Kasumi-1 (cell line): Measurements from ENCODE around the gene DNAJB9.
"Not testable (repeated sequence)": the region's sequence is repeated elsewhere in the genome, so short reads cannot be mapped to it uniquely, and the experiment has no call there.

Source experiments
- DNase-seq, 2 experiments: peaks; one replicate each; lab custom pipeline; 2025; lab: John Stamatoyannopoulos, UW

The DNAJB9 gene

GRCh38 chr7:108569381-108570145, at the start of gene DNAJB9, which contains the start of gene THAP5:
Gene DNAJB9, plus strand, starts transcription at chr7:108569874. Its CDS starts 1,853 bp downstream, at chr7:108571727.
Gene THAP5, minus strand, starts transcription at chr7:108569706. Its CDS starts 137 bp downstream, at chr7:108569569.
- DNase-seq = peak; percentile 97 to 98

GRCh38 chr7:108522780-108523179, 46.9 kb upstream of the DNAJB9 start:
- no peak for DNase-seq

GRCh38 chr7:108525327-108525984, 44.2 kb upstream of the DNAJB9 start:
- DNase-seq = peak; percentile 86 to 87

GRCh38 chr7:108525985-108526767, 43.5 kb upstream of the DNAJB9 start, which contains the start of gene PNPLA8:
Gene PNPLA8, minus strand, starts transcription at chr7:108526135. Its CDS starts 10,644 bp downstream, at chr7:108515491.
- DNase-seq = peak; percentile 98 to 99

GRCh38 chr7:108526768-108527017, 43.0 kb upstream of the DNAJB9 start:
- no peak for DNase-seq

- DNase-seq = no peak
These were observed 41.4 kb upstream of the DNAJB9 start for GRCh38 chr7:108528183-108528712.

- DNase-seq = no peak
These were observed 40.3 kb upstream of the DNAJB9 start for GRCh38 chr7:108529341-108529740.

GRCh38 chr7:108533712-108534111, 36.0 kb upstream of the DNAJB9 start:
- DNase-seq = no peak

- DNase-seq = no peak
These were observed 34.4 kb upstream of the DNAJB9 start for GRCh38 chr7:108535257-108535656.

- DNase-seq = no peak
These were observed 33.9 kb upstream of the DNAJB9 start for GRCh38 chr7:108535744-108536143.

GRCh38 chr7:108537229-108537628, 32.4 kb upstream of the DNAJB9 start:
- DNase-seq = no peak

- not testable (repeated sequence) for DNase-seq
These were observed 31.4 kb upstream of the DNAJB9 start for GRCh38 chr7:108538236-108538635.

GRCh38 chr7:108538685-108539084, 31.0 kb upstream of the DNAJB9 start:
- not testable (repeated sequence) for DNase-seq

GRCh38 chr7:108541478-108541877, 28.2 kb upstream of the DNAJB9 start:
- DNase-seq = no peak

- not testable (repeated sequence) for DNase-seq
These were observed 21.4 kb upstream of the DNAJB9 start for GRCh38 chr7:108548141-108548896.

GRCh38 chr7:108556665-108557064, 13.0 kb upstream of the DNAJB9 start:
- not testable (repeated sequence) for DNase-seq

- DNase-seq = no peak
These were observed 12.5 kb upstream of the DNAJB9 start for GRCh38 chr7:108557191-108557590.

- DNase-seq = no peak
These were observed 12.1 kb upstream of the DNAJB9 start for GRCh38 chr7:108557617-108558016.

GRCh38 chr7:108559253-108559652, 10.4 kb upstream of the DNAJB9 start:
- no peak for DNase-seq

- DNase-seq = no peak
These were observed 8.5 kb upstream of the DNAJB9 start for GRCh38 chr7:108561047-108561619.

- no peak for DNase-seq
These were observed 3.7 kb upstream of the DNAJB9 start for GRCh38 chr7:108565987-108566386.
